Gastroesophageal sphincter (tissue), 3 donors: ENCODE measurements around the gene ZHX3.

ENCODE experiments used
- CTCF ChIP-seq, 4 experiments: fragments of 200-600 bp in 2 of 4; fragments of 450-650 bp in 2 of 4; sonication (generic) in 1 of 4; IDR thresholded peaks; one replicate each; pipeline ENCODE4 v1.5.1; 2017 to 2019; ENCODE audit warnings: antibody characterized with exemption in 4 of 4, mild to moderate bottlenecking in 2 of 4, moderate library complexity in 2 of 4
- EP300 ChIP-seq: sonication (generic); formaldehyde crosslinking; IDR thresholded peaks from one replicate; pipeline ENCODE4 v1.6.1; 2017; ENCODE audit warnings: antibody characterized with exemption, mild to moderate bottlenecking
- POLR2A ChIP-seq, 2 donors: fragments of 450-650 bp; IDR thresholded peaks; one replicate each; pipeline ENCODE4 v1.6.1; 2017; ENCODE audit warnings: antibody characterized with exemption in 2 of 2, mild to moderate bottlenecking in 2 of 2, moderate library complexity in 1 of 2

GRCh38 chr20:41353530-41353929 lies 36.0 kb upstream of the ZHX3 start:
- no peak for TF ChIP-seq CTCF (IDR thresholded peaks at IDR 0.05)
- no peak for TF ChIP-seq POLR2A (IDR thresholded peaks at IDR 0.05)
- no peak for TF ChIP-seq EP300
